Measurements from ENCODE around the gene RPL15.

Gene RPL15

DNA sequence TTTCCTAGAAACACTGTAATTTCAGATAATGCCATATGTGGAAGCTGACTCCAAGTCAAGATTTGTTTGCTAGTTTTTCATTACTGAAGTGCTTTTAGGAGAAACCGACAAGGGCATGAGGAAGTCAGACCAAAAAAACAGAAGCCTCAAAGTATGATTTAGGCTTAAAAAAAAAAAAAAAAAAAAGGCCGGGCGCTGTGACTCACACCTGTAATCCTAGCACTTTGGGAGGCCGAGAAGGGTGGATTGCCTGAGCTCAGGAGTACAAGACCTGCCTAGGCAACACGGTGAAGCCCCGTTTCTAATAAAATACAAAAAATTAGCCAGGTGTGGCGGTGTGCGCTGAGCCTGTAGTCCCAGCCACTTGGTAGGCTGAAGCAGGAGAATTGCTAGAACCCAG, 11.6 kb downstream of the RPL15 start:
- TF ChIP-seq, protein P1, sequence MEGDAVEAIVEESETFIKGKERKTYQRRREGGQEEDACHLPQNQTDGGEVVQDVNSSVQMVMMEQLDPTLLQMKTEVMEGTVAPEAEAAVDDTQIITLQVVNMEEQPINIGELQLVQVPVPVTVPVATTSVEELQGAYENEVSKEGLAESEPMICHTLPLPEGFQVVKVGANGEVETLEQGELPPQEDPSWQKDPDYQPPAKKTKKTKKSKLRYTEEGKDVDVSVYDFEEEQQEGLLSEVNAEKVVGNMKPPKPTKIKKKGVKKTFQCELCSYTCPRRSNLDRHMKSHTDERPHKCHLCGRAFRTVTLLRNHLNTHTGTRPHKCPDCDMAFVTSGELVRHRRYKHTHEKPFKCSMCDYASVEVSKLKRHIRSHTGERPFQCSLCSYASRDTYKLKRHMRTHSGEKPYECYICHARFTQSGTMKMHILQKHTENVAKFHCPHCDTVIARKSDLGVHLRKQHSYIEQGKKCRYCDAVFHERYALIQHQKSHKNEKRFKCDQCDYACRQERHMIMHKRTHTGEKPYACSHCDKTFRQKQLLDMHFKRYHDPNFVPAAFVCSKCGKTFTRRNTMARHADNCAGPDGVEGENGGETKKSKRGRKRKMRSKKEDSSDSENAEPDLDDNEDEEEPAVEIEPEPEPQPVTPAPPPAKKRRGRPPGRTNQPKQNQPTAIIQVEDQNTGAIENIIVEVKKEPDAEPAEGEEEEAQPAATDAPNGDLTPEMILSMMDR (IDR thresholded peaks at IDR 0.05; ENCODE audit: low read depth, low read length): no peak
- TF ChIP-seq MYC (IDR thresholded peaks at IDR 0.05; ENCODE audit: low read depth, low read length): no peak
- TF ChIP-seq POLR2A (IDR thresholded peaks at IDR 0.05; ENCODE audit: extremely low read depth, insufficient read length): no peak
- TF ChIP-seq, protein P2, sequence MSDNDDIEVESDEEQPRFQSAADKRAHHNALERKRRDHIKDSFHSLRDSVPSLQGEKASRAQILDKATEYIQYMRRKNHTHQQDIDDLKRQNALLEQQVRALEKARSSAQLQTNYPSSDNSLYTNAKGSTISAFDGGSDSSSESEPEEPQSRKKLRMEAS (IDR thresholded peaks at IDR 0.05; ENCODE audit: low read depth, low read length): no peak
- H3K4me3 ChIP-seq (ENCODE audit: low read depth, low read length): no peak overlapping the region
- DNase-seq (ENCODE audit: low read depth): no peak

DNA sequence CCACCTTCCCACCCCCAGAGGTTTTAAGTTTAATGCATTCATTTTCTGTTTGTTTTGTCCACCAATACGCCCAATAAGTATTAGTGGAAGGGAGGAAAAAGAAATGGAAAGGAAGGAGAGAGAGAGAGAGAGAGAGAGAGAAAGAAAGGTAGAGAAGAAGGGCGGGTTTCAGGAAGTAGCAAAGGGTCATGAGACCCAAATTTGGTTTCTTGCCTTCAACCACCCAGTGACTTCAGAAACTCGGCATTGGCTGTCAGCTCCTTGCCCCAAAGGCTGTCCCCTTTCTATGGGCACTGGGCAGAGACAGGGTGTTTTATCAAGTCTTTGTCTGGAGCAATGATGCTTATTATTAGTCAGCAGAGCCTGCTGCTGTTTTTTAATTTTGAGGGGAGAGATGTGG, 14.7 kb downstream of the RPL15 start:
- DNase-seq (ENCODE audit: low read depth): no peak
- TF ChIP-seq, protein P1 (IDR thresholded peaks at IDR 0.05; ENCODE audit: low read depth, low read length): no peak
- TF ChIP-seq, protein P2 (IDR thresholded peaks at IDR 0.05; ENCODE audit: low read depth, low read length): no peak
- TF ChIP-seq MYC (IDR thresholded peaks at IDR 0.05; ENCODE audit: low read depth, low read length): no peak
- TF ChIP-seq POLR2A (IDR thresholded peaks at IDR 0.05; ENCODE audit: extremely low read depth, insufficient read length): no peak
- H3K4me3 ChIP-seq (ENCODE audit: low read depth, low read length): no peak overlapping the region

DNA sequence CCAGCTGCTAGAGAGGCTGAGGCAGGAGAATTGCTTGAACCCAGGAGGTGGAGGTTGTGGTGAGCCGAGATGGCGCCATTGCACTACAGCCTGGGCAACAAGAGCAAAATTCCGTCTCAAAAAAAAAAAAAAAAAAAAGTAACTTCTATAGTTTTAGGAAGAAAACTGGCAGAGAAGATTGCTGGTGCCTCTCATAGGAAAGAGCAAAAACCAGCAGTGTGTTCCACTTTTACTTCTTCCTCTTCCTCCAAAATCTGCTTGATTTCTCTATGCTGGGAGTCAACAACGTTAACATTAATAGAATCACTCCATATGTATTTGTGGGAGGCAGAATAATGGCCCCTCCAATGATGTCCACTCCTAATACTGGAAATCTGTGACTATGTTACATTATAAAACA, 15.6 kb downstream of the RPL15 start:
- no peak overlapping the region for H3K4me3 ChIP-seq (ENCODE audit: low read depth, low read length)
- DNase-seq (ENCODE audit: low read depth): no peak
- no peak for TF ChIP-seq POLR2A (IDR thresholded peaks at IDR 0.05; ENCODE audit: extremely low read depth, insufficient read length)
- TF ChIP-seq, protein P1 (IDR thresholded peaks at IDR 0.05; ENCODE audit: low read depth, low read length): no peak
- TF ChIP-seq, protein P2 (IDR thresholded peaks at IDR 0.05; ENCODE audit: low read depth, low read length): no peak
- no peak for TF ChIP-seq MYC (IDR thresholded peaks at IDR 0.05; ENCODE audit: low read depth, low read length)

DNA sequence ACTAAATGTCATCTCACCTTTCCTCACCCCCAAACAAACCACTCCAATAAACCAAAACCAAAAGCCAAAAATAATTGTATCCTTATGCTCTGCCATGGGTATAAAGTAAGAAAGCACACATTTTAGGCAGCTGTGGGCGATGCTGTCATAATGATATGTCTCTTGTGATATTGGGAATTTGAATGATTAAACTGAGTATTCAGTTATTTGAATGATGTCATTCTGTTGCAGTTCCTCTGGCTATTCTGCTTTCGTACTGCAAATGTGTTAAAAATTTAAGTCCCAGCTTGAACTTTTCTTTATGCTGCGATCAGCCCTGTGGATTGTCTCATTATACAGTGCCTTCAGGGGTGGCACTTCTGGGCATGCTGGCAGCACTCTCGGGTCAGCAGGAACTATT, 17.3 kb downstream of the RPL15 start:
- no peak overlapping the region for H3K4me3 ChIP-seq (ENCODE audit: low read depth, low read length)

DNA sequence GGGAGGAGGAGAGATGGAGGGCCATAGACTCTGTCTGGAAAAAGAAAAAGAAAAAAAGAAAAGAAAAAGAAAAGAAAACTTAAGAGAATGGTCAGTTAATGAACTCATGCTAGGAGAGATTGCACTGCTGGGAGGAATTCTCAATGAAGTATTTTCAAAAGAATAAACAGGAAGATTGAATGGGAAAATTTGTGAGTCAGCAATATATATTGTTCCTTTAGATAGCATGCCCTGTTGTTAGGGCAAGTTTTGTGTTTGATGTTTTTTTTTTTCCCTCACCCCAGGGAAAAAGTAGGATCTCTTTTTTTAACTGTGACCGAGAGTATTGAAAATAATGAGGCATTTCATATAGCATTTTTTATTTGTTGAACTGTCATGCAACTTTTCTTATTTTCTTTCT, 20.4 kb downstream of the RPL15 start:
- H3K4me3 ChIP-seq (ENCODE audit: low read depth, low read length): no peak overlapping the region
- no peak for DNase-seq (ENCODE audit: low read depth)
- TF ChIP-seq, protein P2 (IDR thresholded peaks at IDR 0.05; ENCODE audit: low read depth, low read length): no peak
- TF ChIP-seq MYC (IDR thresholded peaks at IDR 0.05; ENCODE audit: low read depth, low read length) (no peak), POLR2A (IDR thresholded peaks at IDR 0.05; ENCODE audit: extremely low read depth, insufficient read length) (no peak)
- TF ChIP-seq, protein P1 (IDR thresholded peaks at IDR 0.05; ENCODE audit: low read depth, low read length): no peak

More for the DNA sequence above, 17.3 kb downstream of the RPL15 start:
- DNase-seq (ENCODE audit: low read depth): no peak
- TF ChIP-seq MYC (IDR thresholded peaks at IDR 0.05; ENCODE audit: low read depth, low read length): no peak
- TF ChIP-seq, protein P1 (IDR thresholded peaks at IDR 0.05; ENCODE audit: low read depth, low read length): no peak

DNA sequence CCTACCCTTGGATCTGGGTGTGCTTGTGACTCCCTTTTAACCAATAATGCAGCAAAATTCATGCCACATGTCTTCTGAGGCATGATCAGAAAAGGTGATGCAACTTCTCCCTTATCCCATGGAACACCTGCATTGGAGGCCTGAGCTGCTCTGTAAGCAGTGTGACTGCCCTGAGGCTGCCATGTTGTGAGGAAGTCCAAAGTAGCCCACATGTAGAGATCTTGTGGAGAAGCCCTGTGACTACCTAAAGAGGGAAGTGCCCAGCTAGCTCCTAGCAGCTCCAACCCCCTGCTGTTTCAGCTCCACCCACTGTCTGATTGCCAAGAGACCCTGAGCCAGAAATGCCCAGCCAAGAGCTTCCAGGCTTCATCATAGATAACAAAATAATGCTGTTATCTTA, 21.8 kb downstream of the RPL15 start:
- DNase-seq (ENCODE audit: low read depth): peak; percentile 76
- H3K4me3 ChIP-seq (ENCODE audit: low read depth, low read length): no peak overlapping the region
- TF ChIP-seq, protein P1 (IDR thresholded peaks at IDR 0.05; ENCODE audit: low read depth, low read length): no peak
- TF ChIP-seq POLR2A (IDR thresholded peaks at IDR 0.05; ENCODE audit: extremely low read depth, insufficient read length) (no peak), MYC (IDR thresholded peaks at IDR 0.05; ENCODE audit: low read depth, low read length) (no peak)
- TF ChIP-seq, protein P2 (IDR thresholded peaks at IDR 0.05; ENCODE audit: low read depth, low read length): no peak
